ENCODE measurements around the gene SEC61B. TPM values are rescaled to one million over a fixed set of nuclear protein-coding genes. Genes with fewer than 3 reads are reported as not detected.

Gene SEC61B
- total RNA-seq, 1 donor from 2014 or later: 83.7 TPM

DNA sequence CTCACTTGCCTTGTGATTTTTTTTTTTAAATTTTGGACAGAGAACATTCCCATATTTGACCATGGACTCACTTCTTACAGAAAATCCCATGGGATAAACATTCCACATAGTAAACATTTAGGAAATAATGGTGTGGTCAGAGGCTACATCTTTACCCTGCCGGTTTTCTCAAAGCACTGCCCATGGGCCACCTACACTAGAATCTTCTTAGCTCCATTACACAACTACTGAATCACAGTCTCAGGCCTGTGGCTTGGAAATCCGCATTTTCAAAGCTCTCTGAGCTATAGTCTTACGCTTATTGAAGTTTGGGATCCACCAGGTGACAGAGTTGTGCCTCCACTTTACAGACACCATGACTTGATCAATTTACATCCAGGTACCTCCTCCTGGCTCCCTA lies 39.7 kb upstream of the SEC61B start:
- DNase-seq (ENCODE audit: low spot score): no peak
- Histone ChIP-seq H2AFZ (replicated peaks) (no peak overlapping the region), H3K79me2 (ENCODE audit: low read depth) (no peaks in the 10 kb centered on the region), H3K36me3 (no peaks in the 10 kb centered on the region), H3K9me3 (ENCODE audit: low read depth) (no peaks in the 10 kb centered on the region), H3K27ac (no peak overlapping the region), H3K4me2 (no peak overlapping the region), H3K27me3 (no peaks in the 10 kb centered on the region), H3K9ac (no peak overlapping the region), H4K20me1 (ENCODE audit: low read depth) (no peaks in the 10 kb centered on the region), H3K4me3 (no peak overlapping the region), H3F3A (ENCODE audit: low read depth) (no peaks in the 10 kb centered on the region), H3K4me1 (no peaks in the 10 kb centered on the region)
- Mint-ChIP-seq H3K27ac (no peak overlapping the region), H3K36me3 (no peaks in the 10 kb centered on the region), H3K4me1 (peaks cover 8% of the 10 kb centered on the region), H3K4me3 (no peak overlapping the region), H3K9me3 (no peaks in the 10 kb centered on the region), H3K27me3 (ENCODE audit: insufficient read depth, low read depth) (peaks cover 5% of the 10 kb centered on the region)
- no peak for TF ChIP-seq CTCF (IDR thresholded peaks at IDR 0.05)
- TF ChIP-seq EZH2phosphoT487 (IDR thresholded peaks at IDR 0.05): no peak
- no peak for TF ChIP-seq EZH2 (IDR thresholded peaks at IDR 0.05)

DNA sequence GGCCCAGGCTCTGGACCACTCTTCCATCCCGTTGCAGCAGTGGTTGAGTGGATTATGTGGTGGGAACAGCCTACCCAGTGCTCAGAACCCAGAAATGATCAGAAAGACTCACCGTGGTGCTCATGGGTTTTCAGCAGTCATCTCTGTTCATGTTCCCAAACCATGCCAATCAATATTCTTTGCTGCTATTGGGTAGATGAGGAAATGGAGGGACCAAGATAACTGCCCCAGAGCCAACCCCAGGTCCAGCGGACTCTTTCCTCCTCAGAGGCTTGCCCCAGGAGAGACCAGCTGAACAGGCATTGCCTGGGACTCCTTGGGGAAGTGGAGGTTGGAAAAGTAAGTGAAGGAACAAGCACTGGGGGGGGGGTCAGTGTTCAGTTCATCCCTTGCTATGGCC lies 38.5 kb upstream of the SEC61B start:
- no peaks in the 10 kb centered on the region for H3K79me2 ChIP-seq (ENCODE audit: low read depth)
- no peaks in the 10 kb centered on the region for H3K27me3 ChIP-seq
- Mint-ChIP-seq H3K9me3 (no peaks in the 10 kb centered on the region), H3K4me3 (no peak overlapping the region), H3K4me1 (peaks cover 8% of the 10 kb centered on the region), H3K27me3 (ENCODE audit: insufficient read depth, low read depth) (peaks cover 3% of the 10 kb centered on the region), H3K27ac (peak overlapping the region; percentile 42), H3K36me3 (no peaks in the 10 kb centered on the region)
- H3K9me3 ChIP-seq (ENCODE audit: low read depth): no peaks in the 10 kb centered on the region
- H4K20me1 ChIP-seq (ENCODE audit: low read depth): no peaks in the 10 kb centered on the region
- no peak overlapping the region for H3K4me3 ChIP-seq
- no peaks in the 10 kb centered on the region for H3K36me3 ChIP-seq
- no peak overlapping the region for H3K4me2 ChIP-seq
- H3K9ac ChIP-seq: no peak overlapping the region
- H3F3A ChIP-seq (ENCODE audit: low read depth): no peaks in the 10 kb centered on the region
- H3K4me1 ChIP-seq: no peaks in the 10 kb centered on the region
- no peak overlapping the region for H3K27ac ChIP-seq
- no peak overlapping the region for H2AFZ ChIP-seq (replicated peaks)
- DNase-seq (ENCODE audit: low spot score): no peak
- TF ChIP-seq EZH2 (IDR thresholded peaks at IDR 0.05) (no peak), CTCF (IDR thresholded peaks at IDR 0.05) (no peak), EZH2phosphoT487 (IDR thresholded peaks at IDR 0.05) (no peak)

GRCh38 chr9:99184110-99184474 lies 38.0 kb upstream of the SEC61B start:
- Mint-ChIP-seq H3K4me3 (no peak overlapping the region), H3K36me3 (no peaks in the 10 kb centered on the region), H3K27me3 (ENCODE audit: insufficient read depth, low read depth) (peaks cover 3% of the 10 kb centered on the region), H3K9me3 (no peaks in the 10 kb centered on the region), H3K4me1 (peaks cover 8% of the 10 kb centered on the region), H3K27ac (peak overlapping the region; percentile 94)
- Histone ChIP-seq H3K27ac (no peak overlapping the region), H3K4me1 (no peaks in the 10 kb centered on the region), H3K9ac (no peak overlapping the region), H3K4me3 (no peak overlapping the region), H3K9me3 (ENCODE audit: low read depth) (no peaks in the 10 kb centered on the region), H3K79me2 (ENCODE audit: low read depth) (no peaks in the 10 kb centered on the region), H3K36me3 (no peaks in the 10 kb centered on the region), H3K27me3 (no peaks in the 10 kb centered on the region), H4K20me1 (ENCODE audit: low read depth) (no peaks in the 10 kb centered on the region), H2AFZ (replicated peaks) (peak overlapping the region; percentile 68), H3K4me2 (no peak overlapping the region), H3F3A (ENCODE audit: low read depth) (no peaks in the 10 kb centered on the region)
- TF ChIP-seq CTCF (IDR thresholded peaks at IDR 0.05): no peak
- TF ChIP-seq EZH2phosphoT487 (IDR thresholded peaks at IDR 0.05): no peak
- no peak for TF ChIP-seq EZH2 (IDR thresholded peaks at IDR 0.05)
- DNase-seq (ENCODE audit: low spot score): no peak

Data from neural progenitor cell (in vitro differentiated cells).